Activated T-helper 17 cell treated with anti-CD3 and anti-CD28 coated beads, Interleukin-2, amount 50 U/mL, for 72 hours (primary cell): ENCODE results near the gene TMEM174. TPM values are rescaled to one million over a fixed set of nuclear protein-coding genes. Genes with fewer than 3 reads are reported as not detected.

Experiments used
- ATAC-seq: fragments of 150-1000 bp; cut with Tn5 transposase; replicated peaks from 2 replicates; pipeline ENCODE4 v1.10.0; 2021; ENCODE audit warnings: mild to moderate bottlenecking, moderate library complexity
- H3K27ac Mint-ChIP-seq: one replicate; pipeline ENCODE4 v1.8.0; 2022; ENCODE audit warnings: mixed read lengths
- H3K27me3 Mint-ChIP-seq: one replicate; pipeline ENCODE4 v1.8.0; 2022; ENCODE audit warnings: mixed read lengths
- H3K36me3 Mint-ChIP-seq: one replicate; pipeline ENCODE4 v1.8.0; 2022; ENCODE audit warnings: low read depth, mild to moderate bottlenecking, mixed read lengths
- H3K4me1 Mint-ChIP-seq: one replicate; pipeline ENCODE4 v1.8.0; 2022; ENCODE audit warnings: mixed read lengths
- H3K4me3 Mint-ChIP-seq: one replicate; pipeline ENCODE4 v1.8.0; 2022; ENCODE audit warnings: mild to moderate bottlenecking, mixed read lengths
- H3K9me3 Mint-ChIP-seq: one replicate; pipeline ENCODE4 v1.8.0; 2022; ENCODE audit warnings: mixed read lengths
- total RNA-seq, 2 donors: library from RNA; stranded (reverse); gene quantifications; one replicate each; pipeline ENCODE4 v1.2.3, GENCODE V29; 2022

TMEM174 gene
- not detected for total RNA-seq

- Mint-ChIP-seq H3K4me3 (no peak within 1 kb of the TSS), H3K9me3 (no peaks in the 10 kb centered on the region), H3K27ac (no peak within 1 kb of the TSS), H3K36me3 (no peaks in the 10 kb centered on the region), H3K4me1 (no peaks in the 10 kb centered on the region), H3K27me3 (peaks cover 54% of the 10 kb centered on the region)
- ATAC-seq: no peak
Measured at GRCh38 chr5:73172951-73173350, at the start of gene TMEM174. TMEM174 (plus strand) TSS chr5:73173193; CDS start chr5:73173244, 51 bp downstream.

- ATAC-seq: no peak
- Mint-ChIP-seq H3K27ac (no peak overlapping the region), H3K36me3 (no peaks in the 10 kb centered on the region), H3K27me3 (peaks cover 57% of the 10 kb centered on the region), H3K9me3 (no peaks in the 10 kb centered on the region), H3K4me3 (no peak overlapping the region), H3K4me1 (no peaks in the 10 kb centered on the region)
Measured at GRCh38 chr5:73125289-73125688, 47.7 kb upstream of the TMEM174 start.

GRCh38 chr5:73126381-73126780, 46.6 kb upstream of the TMEM174 start:
- H3K4me3 Mint-ChIP-seq: no peak overlapping the region
- no peak for ATAC-seq
- no peak overlapping the region for H3K27ac Mint-ChIP-seq
- H3K9me3 Mint-ChIP-seq: no peaks in the 10 kb centered on the region
- peaks cover 54% of the 10 kb centered on the region for H3K27me3 Mint-ChIP-seq
- no peaks in the 10 kb centered on the region for H3K4me1 Mint-ChIP-seq
- no peaks in the 10 kb centered on the region for H3K36me3 Mint-ChIP-seq

- H3K27ac Mint-ChIP-seq: no peak overlapping the region
- H3K27me3 Mint-ChIP-seq: peaks cover 48% of the 10 kb centered on the region
- H3K4me1 Mint-ChIP-seq: no peaks in the 10 kb centered on the region
- H3K9me3 Mint-ChIP-seq: no peaks in the 10 kb centered on the region
- H3K4me3 Mint-ChIP-seq: no peak overlapping the region
- no peaks in the 10 kb centered on the region for H3K36me3 Mint-ChIP-seq
- ATAC-seq: no peak
Measured at GRCh38 chr5:73126957-73127356, 46.0 kb upstream of the TMEM174 start.

GRCh38 chr5:73129143-73129542, 43.9 kb upstream of the TMEM174 start:
- Mint-ChIP-seq H3K27ac (no peak overlapping the region), H3K27me3 (peaks cover 44% of the 10 kb centered on the region), H3K9me3 (no peaks in the 10 kb centered on the region), H3K4me3 (no peak overlapping the region), H3K4me1 (no peaks in the 10 kb centered on the region), H3K36me3 (no peaks in the 10 kb centered on the region)
- ATAC-seq: no peak

GRCh38 chr5:73130811-73131210, 42.2 kb upstream of the TMEM174 start:
- Mint-ChIP-seq H3K4me3 (no peak overlapping the region), H3K9me3 (no peaks in the 10 kb centered on the region), H3K27me3 (peaks cover 44% of the 10 kb centered on the region), H3K36me3 (no peaks in the 10 kb centered on the region), H3K27ac (no peak overlapping the region), H3K4me1 (no peaks in the 10 kb centered on the region)
- no peak for ATAC-seq

- Mint-ChIP-seq H3K36me3 (no peaks in the 10 kb centered on the region), H3K9me3 (no peaks in the 10 kb centered on the region), H3K4me1 (no peaks in the 10 kb centered on the region), H3K27ac (no peak overlapping the region), H3K27me3 (peaks cover 37% of the 10 kb centered on the region), H3K4me3 (no peak overlapping the region)
- no peak for ATAC-seq
Measured at GRCh38 chr5:73131711-73132425, 41.1 kb upstream of the TMEM174 start.

- no peak overlapping the region for H3K4me3 Mint-ChIP-seq
- H3K9me3 Mint-ChIP-seq: no peaks in the 10 kb centered on the region
- ATAC-seq: no peak
- H3K4me1 Mint-ChIP-seq: no peaks in the 10 kb centered on the region
- no peak overlapping the region for H3K27ac Mint-ChIP-seq
- H3K27me3 Mint-ChIP-seq: peaks cover 42% of the 10 kb centered on the region
- H3K36me3 Mint-ChIP-seq: no peaks in the 10 kb centered on the region
Measured at GRCh38 chr5:73132759-73133158, 40.2 kb upstream of the TMEM174 start.

- H3K4me1 Mint-ChIP-seq: no peaks in the 10 kb centered on the region
- no peak overlapping the region for H3K4me3 Mint-ChIP-seq
- no peaks in the 10 kb centered on the region for H3K9me3 Mint-ChIP-seq
- no peak for ATAC-seq
- no peaks in the 10 kb centered on the region for H3K36me3 Mint-ChIP-seq
- no peak overlapping the region for H3K27ac Mint-ChIP-seq
- H3K27me3 Mint-ChIP-seq: peaks cover 42% of the 10 kb centered on the region
Measured at GRCh38 chr5:73135021-73135420, 38.0 kb upstream of the TMEM174 start.

GRCh38 chr5:73135429-73136054, 37.5 kb upstream of the TMEM174 start:
- H3K4me1 Mint-ChIP-seq: no peaks in the 10 kb centered on the region
- no peaks in the 10 kb centered on the region for H3K36me3 Mint-ChIP-seq
- no peak overlapping the region for H3K27ac Mint-ChIP-seq
- no peaks in the 10 kb centered on the region for H3K9me3 Mint-ChIP-seq
- no peak for ATAC-seq
- H3K27me3 Mint-ChIP-seq: peaks cover 36% of the 10 kb centered on the region
- no peak overlapping the region for H3K4me3 Mint-ChIP-seq

GRCh38 chr5:73136055-73136562, 36.9 kb upstream of the TMEM174 start:
- Mint-ChIP-seq H3K27me3 (peaks cover 36% of the 10 kb centered on the region), H3K36me3 (no peaks in the 10 kb centered on the region), H3K9me3 (no peaks in the 10 kb centered on the region), H3K4me1 (no peaks in the 10 kb centered on the region), H3K27ac (no peak overlapping the region), H3K4me3 (no peak overlapping the region)
- no peak for ATAC-seq

- ATAC-seq: no peak
- Mint-ChIP-seq H3K27ac (no peak overlapping the region), H3K9me3 (no peaks in the 10 kb centered on the region), H3K4me1 (no peaks in the 10 kb centered on the region), H3K4me3 (no peak overlapping the region), H3K27me3 (peaks cover 44% of the 10 kb centered on the region), H3K36me3 (no peaks in the 10 kb centered on the region)
Measured at GRCh38 chr5:73137563-73138530, 35.1 kb upstream of the TMEM174 start.

- Mint-ChIP-seq H3K4me1 (no peaks in the 10 kb centered on the region), H3K4me3 (no peak overlapping the region), H3K27ac (no peak overlapping the region), H3K36me3 (no peaks in the 10 kb centered on the region), H3K27me3 (peaks cover 43% of the 10 kb centered on the region), H3K9me3 (no peaks in the 10 kb centered on the region)
- no peak for ATAC-seq
Measured at GRCh38 chr5:73139485-73139884, 33.5 kb upstream of the TMEM174 start.

- Mint-ChIP-seq H3K27ac (no peak overlapping the region), H3K9me3 (no peaks in the 10 kb centered on the region), H3K27me3 (peaks cover 38% of the 10 kb centered on the region), H3K36me3 (no peaks in the 10 kb centered on the region), H3K4me1 (no peaks in the 10 kb centered on the region), H3K4me3 (no peak overlapping the region)
- no peak for ATAC-seq
Measured at GRCh38 chr5:73140801-73141200, 32.2 kb upstream of the TMEM174 start.
